GM12801 (cell line): ENCODE results near the gene BLTP3A.

ENCODE experiments used
- CTCF ChIP-seq: IDR thresholded peaks from one replicate; pipeline ENCODE4 v1.5.1; 2011; ENCODE audit warnings: control low read depth; ENCODE audit not compliant: insufficient read length; ENCODE audit errors: extremely low read depth

Gene BLTP3A

GRCh38 chr6:34819571-34820480 lies 27.9 kb downstream of the BLTP3A start:
- no peak for TF ChIP-seq CTCF

GRCh38 chr6:34829137-34829536 lies 37.3 kb downstream of the BLTP3A start:
- no peak for TF ChIP-seq CTCF

GRCh38 chr6:34832942-34833341 lies 41.1 kb downstream of the BLTP3A start:
- TF ChIP-seq CTCF = no peak

- no peak for TF ChIP-seq CTCF
Measured at GRCh38 chr6:34834789-34835518, 43.1 kb downstream of the BLTP3A start.

GRCh38 chr6:34836008-34836407 lies 44.1 kb downstream of the BLTP3A start:
- TF ChIP-seq CTCF = no peak

- no peak for TF ChIP-seq CTCF
Measured at GRCh38 chr6:34836451-34836850, 44.6 kb downstream of the BLTP3A start.

GRCh38 chr6:34837528-34837927 lies 45.6 kb downstream of the BLTP3A start:
- TF ChIP-seq CTCF = no peak
